A549 (cell line): ENCODE data around the gene TMEM108. TPM values are rescaled to one million over a fixed set of nuclear protein-coding genes. Genes with fewer than 3 reads are reported as not detected.

Source experiments
- ATAC-seq, 2 experiments: fragments of 200-7000 bp in 1 of 2; fragments of >200 bp in 1 of 2; cut with Nextera tagmentation in 1 of 2; cut with Tn5 transposase in 1 of 2; 3 replicates each; pipeline versions ENCODE4 v1.8.0 to v1.9.1; 2018 to 2020; ENCODE audit warnings: mild to moderate bottlenecking in 1 of 2, moderate library complexity in 1 of 2
- CTCF ChIA-PET: fragments of 300-600 bp; sonication (Branson Sonifier 250); formaldehyde crosslinking; extraction: SDS; loops from one replicate; lab custom pipeline; 2021; ENCODE audit warnings: antibody characterized with exemption, inconsistent platforms; lab: Yijun Ruan, JAX
- POLR2A ChIA-PET: fragments of 350-600 bp; formaldehyde crosslinking; extraction: SDS; loops from one replicate; lab custom pipeline; 2021; ENCODE audit warnings: antibody characterized with exemption, inconsistent platforms; lab: Yijun Ruan, JAX
- DNase-seq, 2 experiments: peaks; one replicate each; pipeline versions ENCODE4 v3.0.0 to v3.0.0-alpha.2; 2011 to 2016; ENCODE audit warnings: low read depth in 1 of 2, low spot score in 1 of 2
- FAIRE-seq: peaks from 2 replicates; lab custom pipeline; 2011; peaks lifted over from hg19 to GRCh38; lab: Jason Lieb, UNC
- H3K27ac ChIP-seq, 2 experiments: fragments of >200 bp; sonication (Bioruptor Twin); formaldehyde crosslinking; 3 replicates each; pipeline ENCODE4 v1.5.1; 2016 to 2017
- H3K4me1 ChIP-seq: fragments of >200 bp; sonication (Bioruptor Twin); formaldehyde crosslinking; 3 replicates; pipeline ENCODE4 v1.6.1; 2016
- H3K4me2 ChIP-seq: fragments of >200 bp; sonication (Bioruptor Twin); formaldehyde crosslinking; 3 replicates; pipeline ENCODE4 v1.6.1; 2016
- H3K4me3 ChIP-seq: fragments of >200 bp; sonication (Bioruptor Twin); formaldehyde crosslinking; 3 replicates; pipeline ENCODE4 v1.5.1; 2016
- H3K9me3 ChIP-seq: fragments of >200 bp; sonication (Bioruptor Twin); formaldehyde crosslinking; 3 replicates; pipeline ENCODE4 v1.6.1; 2016
- CBX2 ChIP-seq: fragments of 200-600 bp; sonication (generic); IDR thresholded peaks from 2 replicates; pipeline ENCODE4 v1.6.1; 2016; ENCODE audit warnings: low read depth, mild to moderate bottlenecking, borderline replicate concordance
- CEBPB ChIP-seq, 2 experiments: fragments of >200 bp in 1 of 2; sonication (Bioruptor Twin) in 1 of 2; formaldehyde crosslinking in 1 of 2; IDR thresholded peaks; 2 replicates each; pipeline ENCODE4 v1.6.1; 2012 to 2016
- CHD2 ChIP-seq: fragments of 150-350 bp; IDR thresholded peaks from 2 replicates; pipeline ENCODE4 v1.6.1; 2014; ENCODE audit warnings: low read length; ENCODE audit not compliant: partially characterized antibody
- CHD4 ChIP-seq: fragments of 200-600 bp; sonication (generic); IDR thresholded peaks from 2 replicates; pipeline ENCODE4 v1.6.1; 2016; ENCODE audit warnings: antibody characterized with exemption, mild to moderate bottlenecking, borderline replicate concordance
- EHMT2 ChIP-seq: fragments of 200-600 bp; sonication (generic); IDR thresholded peaks from 2 replicates; pipeline ENCODE4 v1.6.1; 2016; ENCODE audit warnings: antibody characterized with exemption, low read depth, mild to moderate bottlenecking, moderate library complexity
- EP300 ChIP-seq, 2 experiments: fragments of >200 bp; sonication (Bioruptor Twin); formaldehyde crosslinking; IDR thresholded peaks; 2 replicates in 1 of 2; 3 replicates in 1 of 2; pipeline ENCODE4 v1.6.1; 2016 to 2017
- FOSL2 ChIP-seq, 2 experiments: fragments of 450-650 bp in 1 of 2; fragments of >200 bp in 1 of 2; sonication (Bioruptor Twin) in 1 of 2; formaldehyde crosslinking; IDR thresholded peaks; 2 replicates each; pipeline versions ENCODE4 v1.5.0 to v1.6.1; 2016 to 2020; ENCODE audit warnings: mild to moderate bottlenecking in 1 of 2, moderate library complexity in 1 of 2
- FOXS1 ChIP-seq: fragments of 250-450 bp; sonication (Bioruptor Pico); IDR thresholded peaks from 2 replicates; pipeline ENCODE4 v1.5.0; 2020; ENCODE audit warnings: mild to moderate bottlenecking, moderate library complexity
- GATA3 ChIP-seq: IDR thresholded peaks from 2 replicates; pipeline ENCODE4 v1.6.1; 2012; ENCODE audit warnings: borderline replicate concordance
- HDAC2 ChIP-seq: fragments of 200-600 bp; sonication (generic); IDR thresholded peaks from 2 replicates; pipeline ENCODE4 v1.6.1; 2016
- HOXA7 ChIP-seq: fragments of 250-450 bp; sonication (Bioruptor Pico); IDR thresholded peaks from 2 replicates; pipeline ENCODE4 v1.5.0; 2020; ENCODE audit warnings: mild to moderate bottlenecking, moderate library complexity
- HOXB5 ChIP-seq: fragments of 250-450 bp; sonication (Bioruptor Pico); IDR thresholded peaks from 2 replicates; pipeline ENCODE4 v1.5.0; 2020; ENCODE audit warnings: mild to moderate bottlenecking, moderate library complexity
- JUN ChIP-seq, 2 experiments: fragments of >200 bp; sonication (Bioruptor Twin); formaldehyde crosslinking; IDR thresholded peaks; 2 replicates in 1 of 2; 3 replicates in 1 of 2; pipeline ENCODE4 v1.6.1; 2016 to 2017
- JUNB ChIP-seq: fragments of >200 bp; sonication (Bioruptor Twin); formaldehyde crosslinking; IDR thresholded peaks from 2 replicates; pipeline ENCODE4 v1.6.1; 2016
- KDM5A ChIP-seq: fragments of 200-600 bp; sonication (generic); IDR thresholded peaks from 2 replicates; pipeline ENCODE4 v1.6.1; 2016; ENCODE audit warnings: antibody characterized with exemption, mild to moderate bottlenecking
- MAFK ChIP-seq: fragments of 450-650 bp; IDR thresholded peaks from 2 replicates; pipeline ENCODE4 v1.6.1; 2014; ENCODE audit not compliant: partially characterized antibody
- MYC ChIP-seq: IDR thresholded peaks from 2 replicates; pipeline ENCODE4 v1.6.1; 2012; ENCODE audit warnings: mild to moderate bottlenecking, inconsistent platforms, low read length, improper control_type of control experiment, borderline replicate concordance
- NPAS2 ChIP-seq: fragments of 250-450 bp; sonication (Bioruptor Pico); IDR thresholded peaks from 2 replicates; pipeline ENCODE4 v1.8.0; 2022; ENCODE audit warnings: mild to moderate bottlenecking, moderate library complexity, borderline replicate concordance
- NR3C1 ChIP-seq: fragments of >200 bp; sonication (Bioruptor Twin); formaldehyde crosslinking; IDR thresholded peaks from 3 replicates; pipeline ENCODE4 v1.6.1; 2017
- PHF8 ChIP-seq: fragments of 200-600 bp; sonication (generic); IDR thresholded peaks from 2 replicates; pipeline ENCODE4 v1.6.1; 2016; ENCODE audit warnings: low read depth, mild to moderate bottlenecking, antibody characterized with exemption, moderate library complexity, borderline replicate concordance
- POLR2A ChIP-seq: IDR thresholded peaks from 2 replicates; pipeline ENCODE4 v1.6.1; 2012; ENCODE audit warnings: mild to moderate bottlenecking, low read length
- RAD21 ChIP-seq, 2 experiments: fragments of >200 bp in 1 of 2; sonication (Bioruptor Twin) in 1 of 2; formaldehyde crosslinking in 1 of 2; IDR thresholded peaks in 1 of 2; conservative IDR thresholded peaks in 1 of 2; 2 replicates in 1 of 2; 3 replicates in 1 of 2; pipeline ENCODE4 v1.6.1; 2012 to 2018; ENCODE audit warnings: inconsistent platforms in 1 of 2
- RARB ChIP-seq: fragments of 250-450 bp; sonication (Bioruptor Pico); IDR thresholded peaks from 2 replicates; pipeline ENCODE4 v1.8.0; 2021; ENCODE audit warnings: mild to moderate bottlenecking, moderate library complexity
- RFX5 ChIP-seq: fragments of 450-650 bp; IDR thresholded peaks from 2 replicates; pipeline ENCODE4 v1.7.1; 2014; ENCODE audit warnings: antibody characterized with exemption, mild to moderate bottlenecking, moderate library complexity
- RNF2 ChIP-seq: fragments of 200-600 bp; sonication (generic); IDR thresholded peaks from 2 replicates; pipeline ENCODE4 v1.6.1; 2016; ENCODE audit warnings: low read depth, mild to moderate bottlenecking, antibody characterized with exemption, moderate library complexity, borderline replicate concordance
- SMC3 ChIP-seq: fragments of >200 bp; sonication (Bioruptor Twin); formaldehyde crosslinking; IDR thresholded peaks from 3 replicates; pipeline ENCODE4 v1.6.1; 2018; ENCODE audit warnings: inconsistent platforms
- SREBF2 ChIP-seq: fragments of 450-650 bp; IDR thresholded peaks from 2 replicates; pipeline ENCODE4 v1.6.1; 2014; ENCODE audit warnings: mild to moderate bottlenecking, moderate library complexity
- ZFP36 ChIP-seq: fragments of 450-650 bp; IDR thresholded peaks from 2 replicates; pipeline ENCODE4 v1.6.1; 2014; ENCODE audit warnings: borderline replicate concordance; ENCODE audit not compliant: partially characterized antibody
- ZNF302 ChIP-seq: fragments of 250-450 bp; sonication (Bioruptor Pico); IDR thresholded peaks from 2 replicates; pipeline ENCODE4 v1.9.0; 2021; ENCODE audit warnings: inconsistent platforms, mild to moderate bottlenecking, moderate library complexity
- ZSCAN20 ChIP-seq: fragments of 250-450 bp; sonication (Bioruptor Pico); IDR thresholded peaks from 2 replicates; pipeline ENCODE4 v1.8.0; 2022; ENCODE audit warnings: mild to moderate bottlenecking, moderate library complexity
- WGBS: methylation state at CpG from one replicate; pipeline ENCODE4 v1.1.6; 2017; ENCODE audit errors: missing lambda C conversion rate; 5-methylcytosine and 5-hydroxymethylcytosine counted together
- polyA plus RNA-seq, 4 experiments: library from polyadenylated mRNA; depleted of rRNA in 3 of 4; stranded (reverse); fragments of >200 nt; fragmentation: RNase III in 1 of 4; extraction: RNeasy Plus Mini Kit Qiagen cat#74134 plus additional on column Dnase treatment in 1 of 4; gene quantifications; 2 replicates in 3 of 4; 3 replicates in 1 of 4; pipeline ENCODE4 v1.2.3, GENCODE V29; 2011 to 2017
- TF ChIP-seq, protein P1 (sequence below): fragments of 250-450 bp; sonication (Bioruptor Pico); IDR thresholded peaks from 2 replicates; pipeline ENCODE4 v1.5.0; 2021; ENCODE audit warnings: mild to moderate bottlenecking, moderate library complexity, borderline replicate concordance
- TF ChIP-seq, protein P2 (sequence below): IDR thresholded peaks from 2 replicates; pipeline ENCODE4 v1.6.1; 2012; ENCODE audit warnings: low read depth, borderline replicate concordance
- TF ChIP-seq, protein P3 (sequence below): IDR thresholded peaks from 2 replicates; pipeline ENCODE4 v1.6.1; 2012

Gene TMEM108
- polyA plus RNA-seq, 2 of the 4 experiments (the other 2 are of a cell fraction), result not detected

DNA sequence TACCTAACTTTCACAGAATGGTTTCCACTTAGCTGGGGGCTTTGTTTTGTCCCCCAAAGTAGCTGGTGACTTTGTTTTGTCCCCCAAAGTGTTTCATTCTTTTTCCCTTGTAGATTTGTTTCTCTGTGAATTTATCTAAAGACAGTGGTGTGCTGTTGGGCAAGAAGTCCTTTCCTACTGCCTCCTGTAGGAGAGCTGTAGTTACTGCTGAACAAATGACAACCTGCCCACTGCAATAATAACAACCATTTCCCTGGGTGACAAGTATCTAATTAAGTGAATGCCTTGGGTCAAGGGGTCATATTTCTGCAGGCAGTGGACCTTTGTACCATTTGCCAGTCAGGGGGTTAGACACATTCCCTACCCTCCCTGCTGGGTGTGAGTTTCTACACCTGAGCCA lies 236.3 kb downstream of the TMEM108 start:
- no peak for TF ChIP-seq CEBPB (IDR thresholded peaks at IDR 0.05)
- TF ChIP-seq RNF2, result no peak
- no peak for TF ChIP-seq GATA3
- TF ChIP-seq POLR2A, result no peak
- TF ChIP-seq SMC3, result no peak
- TF ChIP-seq ZNF302 (CRISPR knock-in tag), result no peak
- TF ChIP-seq SREBF2, result no peak
- TF ChIP-seq CHD4, result no peak
- TF ChIP-seq, protein P1, sequence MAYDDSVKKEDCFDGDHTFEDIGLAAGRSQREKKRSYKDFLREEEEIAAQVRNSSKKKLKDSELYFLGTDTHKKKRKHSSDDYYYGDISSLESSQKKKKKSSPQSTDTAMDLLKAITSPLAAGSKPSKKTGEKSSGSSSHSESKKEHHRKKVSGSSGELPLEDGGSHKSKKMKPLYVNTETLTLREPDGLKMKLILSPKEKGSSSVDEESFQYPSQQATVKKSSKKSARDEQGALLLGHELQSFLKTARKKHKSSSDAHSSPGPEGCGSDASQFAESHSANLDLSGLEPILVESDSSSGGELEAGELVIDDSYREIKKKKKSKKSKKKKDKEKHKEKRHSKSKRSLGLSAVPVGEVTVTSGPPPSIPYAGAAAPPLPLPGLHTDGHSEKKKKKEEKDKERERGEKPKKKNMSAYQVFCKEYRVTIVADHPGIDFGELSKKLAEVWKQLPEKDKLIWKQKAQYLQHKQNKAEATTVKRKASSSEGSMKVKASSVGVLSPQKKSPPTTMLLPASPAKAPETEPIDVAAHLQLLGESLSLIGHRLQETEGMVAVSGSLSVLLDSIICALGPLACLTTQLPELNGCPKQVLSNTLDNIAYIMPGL (CRISPR knock-in tag), result no peak
- TF ChIP-seq CBX2, result no peak
- TF ChIP-seq RFX5, result no peak
- no peak for TF ChIP-seq HOXB5 (CRISPR knock-in tag)
- no peak for TF ChIP-seq PHF8
- TF ChIP-seq ZFP36, result no peak
- ChIA-PET POLR2A (no interaction called here), CTCF (no interaction called here)
- ATAC-seq, result no peak
- Histone ChIP-seq H3K4me1 (no peaks in the 10 kb centered on the region), H3K4me3 (no peak overlapping the region), H3K9me3 (no peaks in the 10 kb centered on the region), H3K4me2 (no peak overlapping the region), H3K27ac (no peak overlapping the region)
- no peak for DNase-seq
- FAIRE-seq, result no peak

DNA sequence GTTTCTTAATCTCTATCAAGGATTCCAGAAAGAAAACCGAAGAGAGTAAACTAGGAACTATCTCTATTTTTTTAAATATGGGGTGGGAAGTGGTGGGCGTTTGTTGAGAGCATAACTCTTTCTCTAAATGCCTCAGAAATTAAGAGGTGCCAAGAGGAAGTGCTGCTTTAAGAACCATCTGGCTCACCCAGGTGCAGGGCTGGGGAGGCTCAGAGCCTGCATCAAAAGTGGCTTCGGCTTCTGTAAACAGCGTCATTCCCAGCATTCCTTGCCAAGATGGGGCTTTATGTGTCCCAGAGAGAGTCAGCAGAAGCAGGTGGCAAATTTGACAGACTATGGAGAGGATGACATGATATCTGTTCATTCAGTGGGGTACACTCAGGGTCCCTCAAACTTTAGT lies 238.4 kb downstream of the TMEM108 start:
- H3K27ac ChIP-seq, result no peak overlapping the region
- H3K4me3 ChIP-seq, result no peak overlapping the region
- 1% methylated on average over 4 of the region's 4 CpGs for WGBS
- H3K4me1 ChIP-seq, result no peaks in the 10 kb centered on the region
- DNase-seq (no peak), ATAC-seq (no peak), FAIRE-seq (no peak)
- H3K4me2 ChIP-seq, result no peak overlapping the region
- no peaks in the 10 kb centered on the region for H3K9me3 ChIP-seq
- TF ChIP-seq FOSL2 (IDR thresholded peaks at IDR 0.05) (no peak), FOSL2 (CRISPR knock-in tag; IDR thresholded peaks at IDR 0.05) (no peak), EHMT2 (no peak), EP300 (IDR thresholded peaks at IDR 0.05) (no peak), HOXA7 (CRISPR knock-in tag) (no peak), NPAS2 (no peak), POLR2A (no peak), JUN (IDR thresholded peaks at IDR 0.05) (no peak), KDM5A (no peak), RARB (CRISPR knock-in tag) (no peak), MAFK (no peak), RAD21 (conservative IDR thresholded peaks at IDR 0.05 in 1 of 2, IDR thresholded peaks at IDR 0.05 in 1 of 2) (no peak), FOXS1 (CRISPR knock-in tag) (no peak)
- ChIA-PET CTCF (no interaction called here), POLR2A (no interaction called here)

DNA sequence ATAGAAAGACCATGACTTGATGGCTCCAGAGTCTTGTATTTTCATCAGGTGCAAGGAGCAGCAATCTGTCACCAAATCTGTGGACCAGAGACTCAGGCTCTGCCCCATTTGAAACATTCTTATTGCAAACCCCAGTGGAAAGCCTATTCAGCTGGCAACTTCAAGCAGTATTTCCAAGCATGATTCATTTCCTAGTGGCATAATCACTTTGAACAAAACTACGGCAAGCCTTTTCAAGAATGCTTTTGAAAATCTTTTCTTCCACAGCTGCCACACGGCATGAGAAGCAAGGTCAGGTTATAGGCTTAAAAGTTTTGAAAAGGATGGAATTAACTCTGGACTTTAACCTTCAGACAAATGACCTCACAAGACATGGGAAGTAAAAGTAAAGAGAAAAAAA lies 239.6 kb downstream of the TMEM108 start:
- DNase-seq (no peak), ATAC-seq (no peak), FAIRE-seq (no peak)
- H3K9me3 ChIP-seq, result no peaks in the 10 kb centered on the region
- WGBS, result 41% methylated on average over 2 of the region's 2 CpGs
- H3K27ac ChIP-seq, result no peak overlapping the region
- POLR2A ChIA-PET, result no interaction called here
- H3K4me2 ChIP-seq, result no peak overlapping the region
- CTCF ChIA-PET, result no interaction called here
- H3K4me1 ChIP-seq, result no peaks in the 10 kb centered on the region
- H3K4me3 ChIP-seq, result no peak overlapping the region
- TF ChIP-seq POLR2A (no peak), EP300 (IDR thresholded peaks at IDR 0.05) (no peak), MAFK (no peak), RNF2 (no peak), RAD21 (conservative IDR thresholded peaks at IDR 0.05 in 1 of 2, IDR thresholded peaks at IDR 0.05 in 1 of 2) (no peak), NR3C1 (no peak), GATA3 (no peak), MYC (no peak), CHD2 (no peak), SREBF2 (no peak), JUNB (no peak), ZSCAN20 (CRISPR knock-in tag) (no peak), HDAC2 (no peak), FOSL2 (IDR thresholded peaks at IDR 0.05) (no peak), FOSL2 (CRISPR knock-in tag; IDR thresholded peaks at IDR 0.05) (no peak), FOXS1 (CRISPR knock-in tag) (no peak)
- TF ChIP-seq, protein P2, sequence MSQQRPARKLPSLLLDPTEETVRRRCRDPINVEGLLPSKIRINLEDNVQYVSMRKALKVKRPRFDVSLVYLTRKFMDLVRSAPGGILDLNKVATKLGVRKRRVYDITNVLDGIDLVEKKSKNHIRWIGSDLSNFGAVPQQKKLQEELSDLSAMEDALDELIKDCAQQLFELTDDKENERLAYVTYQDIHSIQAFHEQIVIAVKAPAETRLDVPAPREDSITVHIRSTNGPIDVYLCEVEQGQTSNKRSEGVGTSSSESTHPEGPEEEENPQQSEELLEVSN, result no peak
- TF ChIP-seq, protein P1 (CRISPR knock-in tag), result no peak
- TF ChIP-seq, protein P3, sequence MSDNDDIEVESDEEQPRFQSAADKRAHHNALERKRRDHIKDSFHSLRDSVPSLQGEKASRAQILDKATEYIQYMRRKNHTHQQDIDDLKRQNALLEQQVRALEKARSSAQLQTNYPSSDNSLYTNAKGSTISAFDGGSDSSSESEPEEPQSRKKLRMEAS, result no peak
- TF ChIP-seq, all 56 proteins: peak for 0
